ENCODE data around the gene CDH23. TPM values are rescaled to one million over a fixed set of nuclear protein-coding genes. Genes with fewer than 3 reads are reported as not detected.

The CDH23 gene
- total and polyA plus RNA-seq, 9 of the 15 experiments (the other 6 are each of a cell fraction or from before 2014, with no cell fraction given), result 0.18 to 1.2 (median 0.47) TPM

DNA sequence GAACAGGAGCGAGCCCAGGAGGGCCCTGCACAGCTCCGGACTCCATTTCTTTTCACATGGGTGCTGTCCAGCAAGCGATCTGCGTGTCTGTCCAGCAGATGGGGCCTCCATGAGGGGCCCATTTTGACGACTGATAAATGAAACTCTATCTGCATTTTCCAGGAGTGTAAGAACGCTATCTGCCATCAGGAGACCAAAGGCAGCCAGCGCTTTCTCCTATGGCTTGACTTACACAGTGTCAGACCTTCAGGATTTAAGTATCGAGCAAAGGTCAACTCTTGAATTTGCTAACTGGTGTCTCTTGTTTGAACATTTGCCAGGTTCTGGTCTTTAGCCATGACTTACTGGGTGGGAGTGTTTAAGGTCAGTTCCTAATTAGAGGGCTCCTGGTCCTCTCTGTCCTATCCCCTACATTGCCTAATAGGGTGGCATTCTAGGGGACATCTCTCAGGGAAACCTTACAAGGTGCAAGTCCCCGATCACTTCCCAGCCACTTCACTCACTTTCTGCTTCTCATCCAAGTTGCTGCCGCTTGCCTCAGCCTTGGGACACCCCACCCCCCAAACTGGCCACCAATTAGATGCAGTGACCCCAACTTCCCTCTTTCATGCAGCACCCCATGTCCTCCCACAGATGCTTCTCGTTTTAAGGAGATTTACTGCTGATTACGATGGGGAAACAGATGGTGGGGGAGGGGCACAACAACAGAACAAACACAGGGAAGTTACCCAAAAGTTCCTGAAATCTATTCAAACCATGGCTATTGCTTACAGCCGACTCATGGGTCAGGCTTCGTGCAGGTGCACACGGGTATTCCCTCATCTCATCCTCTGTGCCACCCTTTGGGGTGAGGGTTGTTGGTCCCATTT is 356.6 kb downstream of the CDH23 start (continued):
- TF ChIP-seq ADNP (tag; IDR thresholded peaks at IDR 0.05), result no peak
- TF ChIP-seq ZBED1 (IDR thresholded peaks at IDR 0.05), result 0 out of 2 replicates have a peak, but pooled peaks have one; percentile 50
- TF ChIP-seq ZNF384 (IDR thresholded peaks at IDR 0.05; ENCODE audit: low read depth, low read length), result no peak
- TF ChIP-seq, protein P1, sequence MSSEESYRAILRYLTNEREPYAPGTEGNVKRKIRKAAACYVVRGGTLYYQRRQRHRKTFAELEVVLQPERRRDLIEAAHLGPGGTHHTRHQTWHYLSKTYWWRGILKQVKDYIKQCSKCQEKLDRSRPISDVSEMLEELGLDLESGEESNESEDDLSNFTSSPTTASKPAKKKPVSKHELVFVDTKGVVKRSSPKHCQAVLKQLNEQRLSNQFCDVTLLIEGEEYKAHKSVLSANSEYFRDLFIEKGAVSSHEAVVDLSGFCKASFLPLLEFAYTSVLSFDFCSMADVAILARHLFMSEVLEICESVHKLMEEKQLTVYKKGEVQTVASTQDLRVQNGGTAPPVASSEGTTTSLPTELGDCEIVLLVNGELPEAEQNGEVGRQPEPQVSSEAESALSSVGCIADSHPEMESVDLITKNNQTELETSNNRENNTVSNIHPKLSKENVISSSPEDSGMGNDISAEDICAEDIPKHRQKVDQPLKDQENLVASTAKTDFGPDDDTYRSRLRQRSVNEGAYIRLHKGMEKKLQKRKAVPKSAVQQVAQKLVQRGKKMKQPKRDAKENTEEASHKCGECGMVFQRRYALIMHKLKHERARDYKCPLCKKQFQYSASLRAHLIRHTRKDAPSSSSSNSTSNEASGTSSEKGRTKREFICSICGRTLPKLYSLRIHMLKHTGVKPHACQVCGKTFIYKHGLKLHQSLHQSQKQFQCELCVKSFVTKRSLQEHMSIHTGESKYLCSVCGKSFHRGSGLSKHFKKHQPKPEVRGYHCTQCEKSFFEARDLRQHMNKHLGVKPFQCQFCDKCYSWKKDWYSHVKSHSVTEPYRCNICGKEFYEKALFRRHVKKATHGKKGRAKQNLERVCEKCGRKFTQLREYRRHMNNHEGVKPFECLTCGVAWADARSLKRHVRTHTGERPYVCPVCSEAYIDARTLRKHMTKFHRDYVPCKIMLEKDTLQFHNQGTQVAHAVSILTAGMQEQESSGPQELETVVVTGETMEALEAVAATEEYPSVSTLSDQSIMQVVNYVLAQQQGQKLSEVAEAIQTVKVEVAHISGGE (CRISPR knock-in tag; IDR thresholded peaks at IDR 0.05), result peak in 1 of 3 experiments; percentile 65; a peak in 2 of 6 replicates
- TF ChIP-seq PML (IDR thresholded peaks at IDR 0.05; ENCODE audit: low read length), result peak; percentile 41; the same call in 1 of the 2 replicates
- no peak for TF ChIP-seq ZBTB7A (IDR thresholded peaks at IDR 0.05; ENCODE audit: borderline replicate concordance, control insufficient read depth, low read depth, low read length)
- TF ChIP-seq CXXC5 (CRISPR knock-in tag; IDR thresholded peaks at IDR 0.05), result peak; percentile 72
- TF ChIP-seq MTA3 (IDR thresholded peaks at IDR 0.05; ENCODE audit: borderline replicate concordance), result peak; percentile 84; the same call in 1 of the 2 replicates
- peak; percentile 61; the same call in 1 of the 2 replicates for TF ChIP-seq ZBTB1 (CRISPR knock-in tag; IDR thresholded peaks at IDR 0.05; ENCODE audit: borderline replicate concordance, low read depth)
- TF ChIP-seq RREB1 (CRISPR knock-in tag; IDR thresholded peaks at IDR 0.05), result peak; percentile 92
- TF ChIP-seq CTCFL (IDR thresholded peaks at IDR 0.05; ENCODE audit: borderline replicate concordance, insufficient read depth, low read depth, low read length, poor library complexity, severe bottlenecking), result no peak
- TF ChIP-seq ASH1L (IDR thresholded peaks at IDR 0.05; ENCODE audit: borderline replicate concordance, low read depth, partially characterized antibody), result no peak
- TF ChIP-seq HNRNPLL (IDR thresholded peaks at IDR 0.05; ENCODE audit: low read depth, low read length, poor library complexity, severe bottlenecking), result no peak
- peak; percentile 82 for TF ChIP-seq ATF7 (IDR thresholded peaks at IDR 0.05)
- no peak for TF ChIP-seq NUFIP1 (IDR thresholded peaks at IDR 0.05; ENCODE audit: partially characterized antibody)
